Astrocyte (in vitro differentiated cells and primary cell): ENCODE results near the gene PALLD. TPM values are rescaled to one million over a fixed set of nuclear protein-coding genes. Genes with fewer than 3 reads are reported as not detected.

Experiments used
- DNase-seq: peaks from one replicate; pipeline ENCODE4 v3.0.0-alpha.2; 2010; ENCODE audit warnings: low read depth
- FAIRE-seq: peaks from 2 replicates; lab custom pipeline; 2011; peaks lifted over from hg19 to GRCh38; lab: Jason Lieb, UNC
- H2AFZ ChIP-seq: 2 replicates; pipeline ENCODE4 v1.6.0; 2012; ENCODE audit warnings: low read depth, low read length, inconsistent platforms
- H3K27ac ChIP-seq: 2 replicates; pipeline ENCODE4 v1.5.1; 2011; ENCODE audit warnings: low read depth, low read length, inconsistent platforms
- H3K27me3 ChIP-seq: 2 replicates; pipeline ENCODE4 v1.6.0; 2011; ENCODE audit warnings: low read length, inconsistent platforms; ENCODE audit not compliant: insufficient read depth
- H3K36me3 ChIP-seq: 2 replicates; pipeline ENCODE4 v1.5.1; 2011; ENCODE audit warnings: low read length, inconsistent platforms; ENCODE audit not compliant: insufficient read depth
- H3K4me1 ChIP-seq: 2 replicates; pipeline ENCODE4 v1.5.1; 2011; ENCODE audit warnings: low read length, inconsistent platforms; ENCODE audit not compliant: insufficient read depth
- H3K4me2 ChIP-seq: 2 replicates; pipeline ENCODE4 v1.6.0; 2012; ENCODE audit warnings: low read length, inconsistent platforms
- H3K4me3 ChIP-seq: 2 replicates; pipeline ENCODE4 v1.5.1; 2011; ENCODE audit warnings: low read depth, mild to moderate bottlenecking, low read length, inconsistent platforms; ENCODE audit not compliant: insufficient read depth
- H3K79me2 ChIP-seq: 2 replicates; pipeline ENCODE4 v1.6.0; 2012; ENCODE audit warnings: mild to moderate bottlenecking, low read length, inconsistent platforms; ENCODE audit not compliant: insufficient read depth
- H3K9ac ChIP-seq: 2 replicates; pipeline ENCODE4 v1.6.0; 2012; ENCODE audit warnings: mild to moderate bottlenecking, low read length, inconsistent platforms
- H3K9me3 ChIP-seq: 2 replicates; pipeline ENCODE4 v1.5.1; 2012; ENCODE audit warnings: low read depth, mild to moderate bottlenecking, low read length, inconsistent platforms; ENCODE audit not compliant: insufficient read depth
- H4K20me1 ChIP-seq: 2 replicates; pipeline ENCODE4 v1.6.0; 2012; ENCODE audit warnings: low read length, inconsistent platforms; ENCODE audit not compliant: insufficient read depth
- H3K27ac Mint-ChIP-seq: one replicate; pipeline ENCODE4 v1.8.0; 2021; ENCODE audit warnings: mild to moderate bottlenecking, mixed read lengths; ENCODE audit not compliant: unreplicated experiment
- H3K27me3 Mint-ChIP-seq: one replicate; pipeline ENCODE4 v1.8.0; 2021; ENCODE audit warnings: low read depth, mixed read lengths; ENCODE audit not compliant: unreplicated experiment
- H3K36me3 Mint-ChIP-seq: one replicate; pipeline ENCODE4 v1.8.0; 2021; ENCODE audit warnings: low read depth, mixed read lengths; ENCODE audit not compliant: unreplicated experiment
- H3K4me1 Mint-ChIP-seq: one replicate; pipeline ENCODE4 v1.8.0; 2021; ENCODE audit warnings: low read depth, mixed read lengths; ENCODE audit not compliant: unreplicated experiment
- H3K4me3 Mint-ChIP-seq: one replicate; pipeline ENCODE4 v1.8.0; 2021; ENCODE audit warnings: mild to moderate bottlenecking, moderate library complexity, mixed read lengths; ENCODE audit not compliant: unreplicated experiment
- H3K9me3 Mint-ChIP-seq: one replicate; pipeline ENCODE4 v1.8.0; 2021; ENCODE audit warnings: mild to moderate bottlenecking, mixed read lengths; ENCODE audit not compliant: unreplicated experiment
- EZH2 ChIP-seq: IDR thresholded peaks from 2 replicates; pipeline ENCODE4 v1.6.1; 2012; ENCODE audit warnings: mild to moderate bottlenecking, low read length, inconsistent platforms; ENCODE audit not compliant: insufficient read depth
- total RNA-seq: library from RNA; stranded (reverse); gene quantifications from 2 replicates; pipeline ENCODE4 v1.2.1, GENCODE V29; 2021
- TF ChIP-seq, protein P1 (sequence below): IDR thresholded peaks from 2 replicates; pipeline ENCODE4 v1.5.1; 2011; ENCODE audit warnings: low read depth, mild to moderate bottlenecking, inconsistent platforms, low read length, moderate library complexity; ENCODE audit not compliant: insufficient read depth

Gene PALLD
- total RNA-seq, 1 donor from 2014 or later = 498 TPM

- H3K27ac Mint-ChIP-seq = no peak overlapping the region
- TF ChIP-seq, protein P1, sequence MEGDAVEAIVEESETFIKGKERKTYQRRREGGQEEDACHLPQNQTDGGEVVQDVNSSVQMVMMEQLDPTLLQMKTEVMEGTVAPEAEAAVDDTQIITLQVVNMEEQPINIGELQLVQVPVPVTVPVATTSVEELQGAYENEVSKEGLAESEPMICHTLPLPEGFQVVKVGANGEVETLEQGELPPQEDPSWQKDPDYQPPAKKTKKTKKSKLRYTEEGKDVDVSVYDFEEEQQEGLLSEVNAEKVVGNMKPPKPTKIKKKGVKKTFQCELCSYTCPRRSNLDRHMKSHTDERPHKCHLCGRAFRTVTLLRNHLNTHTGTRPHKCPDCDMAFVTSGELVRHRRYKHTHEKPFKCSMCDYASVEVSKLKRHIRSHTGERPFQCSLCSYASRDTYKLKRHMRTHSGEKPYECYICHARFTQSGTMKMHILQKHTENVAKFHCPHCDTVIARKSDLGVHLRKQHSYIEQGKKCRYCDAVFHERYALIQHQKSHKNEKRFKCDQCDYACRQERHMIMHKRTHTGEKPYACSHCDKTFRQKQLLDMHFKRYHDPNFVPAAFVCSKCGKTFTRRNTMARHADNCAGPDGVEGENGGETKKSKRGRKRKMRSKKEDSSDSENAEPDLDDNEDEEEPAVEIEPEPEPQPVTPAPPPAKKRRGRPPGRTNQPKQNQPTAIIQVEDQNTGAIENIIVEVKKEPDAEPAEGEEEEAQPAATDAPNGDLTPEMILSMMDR = no peak
- no peak for TF ChIP-seq EZH2
- no peak overlapping the region for H3K4me3 Mint-ChIP-seq
- peak; percentile 95 for DNase-seq
- Histone ChIP-seq H3K27ac (peak overlapping the region; percentile 78), H4K20me1 (no peaks in the 10 kb centered on the region), H3K4me3 (no peak overlapping the region), H3K9me3 (no peaks in the 10 kb centered on the region), H3K79me2 (peaks cover 7% of the 10 kb centered on the region), H3K36me3 (peaks cover 6% of the 10 kb centered on the region), H2AFZ (no peak overlapping the region), H3K9ac (peak overlapping the region; percentile 17), H3K4me2 (peak overlapping the region; percentile 63), H3K27me3 (no peaks in the 10 kb centered on the region), H3K4me1 (peaks cover 39% of the 10 kb centered on the region)
- H3K36me3 Mint-ChIP-seq = peaks cover 32% of the 10 kb centered on the region
- no peak for FAIRE-seq
- peaks cover 41% of the 10 kb centered on the region for H3K4me1 Mint-ChIP-seq
- no peaks in the 10 kb centered on the region for H3K27me3 Mint-ChIP-seq
- peaks cover 3% of the 10 kb centered on the region for H3K9me3 Mint-ChIP-seq
Observed at GRCh38 chr4:168765726-168766125, 268.9 kb downstream of the PALLD start.

DNA sequence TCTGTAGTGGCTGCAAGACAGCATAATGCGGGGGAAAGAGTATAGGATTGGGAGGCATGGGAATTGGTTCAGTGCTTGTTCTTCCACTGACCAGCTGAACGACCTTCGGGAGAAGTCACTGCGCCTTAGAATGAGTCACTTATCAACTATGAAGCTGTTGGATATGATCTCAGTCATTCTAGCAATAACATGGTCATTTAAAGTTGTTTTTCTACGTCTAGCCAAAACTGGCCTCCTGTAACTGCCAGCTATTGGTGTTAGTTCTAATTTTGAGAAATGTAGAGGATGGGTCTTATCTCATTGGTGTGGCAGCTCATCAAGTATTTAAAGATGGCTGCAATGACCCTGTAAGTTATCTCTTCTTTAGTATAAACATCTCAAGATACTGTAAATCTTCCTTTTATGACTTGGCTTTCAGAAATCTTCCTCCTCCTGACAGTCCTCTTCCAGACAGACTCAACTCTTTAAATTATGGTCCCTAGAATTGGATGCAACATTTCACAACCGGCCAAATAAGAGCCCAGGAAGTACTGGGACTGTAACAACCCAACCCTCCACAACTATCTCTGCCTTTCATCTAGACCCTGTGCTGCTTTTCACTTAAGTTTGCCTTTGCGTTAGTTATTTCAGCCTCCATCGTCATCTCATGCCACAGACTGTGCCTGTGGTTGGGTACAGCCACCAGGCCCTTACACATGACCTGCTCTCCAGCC lies 269.9 kb downstream of the PALLD start:
- Mint-ChIP-seq H3K4me3 (no peak overlapping the region), H3K36me3 (peaks cover 33% of the 10 kb centered on the region), H3K4me1 (peaks cover 49% of the 10 kb centered on the region), H3K27ac (peak overlapping the region; percentile 73), H3K9me3 (peaks cover 3% of the 10 kb centered on the region), H3K27me3 (no peaks in the 10 kb centered on the region)
- Histone ChIP-seq H3K4me1 (peaks cover 39% of the 10 kb centered on the region), H3K9ac (peak overlapping the region; percentile 28), H3K4me2 (peak overlapping the region; percentile 63), H3K4me3 (no peak overlapping the region), H3K9me3 (no peaks in the 10 kb centered on the region), H3K36me3 (peaks cover 6% of the 10 kb centered on the region), H4K20me1 (no peaks in the 10 kb centered on the region), H3K27me3 (no peaks in the 10 kb centered on the region), H2AFZ (no peak overlapping the region), H3K79me2 (peaks cover 7% of the 10 kb centered on the region), H3K27ac (peak overlapping the region; percentile 78)
- DNase-seq (peak; percentile 92), FAIRE-seq (peak; percentile 45)
- TF ChIP-seq EZH2 = no peak
- TF ChIP-seq, protein P1 = no peak

DNA sequence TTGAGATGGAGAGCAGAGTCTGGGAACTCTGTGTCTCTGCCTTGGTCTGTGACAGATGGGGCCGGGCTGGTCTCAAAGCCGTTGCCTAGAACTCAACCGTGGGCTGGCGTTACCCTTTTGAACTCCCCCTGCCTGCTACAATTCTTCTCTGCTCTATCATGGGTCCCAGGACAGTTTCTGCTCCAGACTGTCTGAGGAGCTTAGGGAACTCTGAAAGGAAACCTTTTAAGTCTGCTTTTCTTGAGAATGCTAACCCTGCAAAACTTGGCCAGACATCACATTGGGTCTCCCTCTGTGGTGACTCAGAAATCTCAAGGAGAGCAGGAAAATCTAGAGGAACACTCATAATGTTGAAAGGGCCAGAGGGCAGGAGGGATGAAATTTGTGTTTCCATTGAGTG lies 272.6 kb downstream of the PALLD start:
- Mint-ChIP-seq H3K4me3 (no peak overlapping the region), H3K9me3 (no peaks in the 10 kb centered on the region), H3K27ac (peak overlapping the region; percentile 60), H3K27me3 (no peaks in the 10 kb centered on the region), H3K4me1 (peaks cover 49% of the 10 kb centered on the region), H3K36me3 (peaks cover 23% of the 10 kb centered on the region)
- no peaks in the 10 kb centered on the region for H3K27me3 ChIP-seq
- H3K79me2 ChIP-seq = peaks cover 6% of the 10 kb centered on the region
- H3K9ac ChIP-seq = peak overlapping the region; percentile 51
- peak overlapping the region; percentile 65 for H3K27ac ChIP-seq
- H3K4me3 ChIP-seq = no peak overlapping the region
- H3K4me2 ChIP-seq = peak overlapping the region; percentile 69
- peaks cover 6% of the 10 kb centered on the region for H3K36me3 ChIP-seq
- no peaks in the 10 kb centered on the region for H4K20me1 ChIP-seq
- FAIRE-seq = no peak
- peaks cover 39% of the 10 kb centered on the region for H3K4me1 ChIP-seq
- no peaks in the 10 kb centered on the region for H3K9me3 ChIP-seq
- TF ChIP-seq EZH2 = no peak
- TF ChIP-seq, protein P1 = no peak
- peak; percentile 94 for DNase-seq
- no peak overlapping the region for H2AFZ ChIP-seq
